Suppressor macrophage treated with lipopolysaccharide for 4 hours (primary cell): Measurements from ENCODE around the gene TAF5L.
"Not testable (repeated sequence)": the region's sequence is repeated elsewhere in the genome, so short reads cannot be mapped to it uniquely, and the experiment has no call there.

Source experiments
- DNase-seq: peaks from one replicate; pipeline ENCODE4 v3.0.0-alpha.2; 2020

TAF5L gene

DNA sequence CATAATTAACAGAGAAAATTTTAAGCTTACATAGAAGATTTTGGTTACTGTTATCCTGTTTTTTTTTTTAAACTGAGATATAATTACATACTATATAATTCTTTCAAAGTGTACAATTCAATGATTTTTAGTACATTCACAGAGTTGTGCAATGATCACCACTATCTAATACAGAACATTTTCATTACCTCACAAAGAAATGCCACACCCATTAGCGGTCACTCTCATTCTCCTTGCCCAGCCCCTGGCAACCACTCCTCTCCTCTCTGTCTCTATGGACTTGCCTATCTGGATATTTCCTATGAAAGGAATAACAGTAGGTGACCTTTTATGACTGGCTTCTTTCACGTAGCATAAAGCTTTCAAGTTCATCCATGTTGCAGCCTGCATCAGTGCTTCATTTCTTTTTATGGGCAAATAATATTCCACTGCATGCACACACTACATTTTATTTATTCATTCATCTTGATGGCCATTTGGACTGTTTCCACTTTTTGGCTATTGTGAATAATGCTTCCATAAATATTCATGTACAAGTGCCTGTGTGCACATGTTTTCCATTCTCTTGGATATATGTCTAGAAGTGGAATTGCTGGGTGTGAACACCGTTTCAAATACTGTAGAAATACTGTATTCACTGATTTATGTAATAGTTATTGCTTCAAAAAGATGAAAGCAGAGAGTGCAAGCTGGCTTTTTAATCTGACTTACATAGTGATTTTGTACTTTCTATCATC is 26.5 kb downstream of the TAF5L start:
- DNase-seq = no peak

DNA sequence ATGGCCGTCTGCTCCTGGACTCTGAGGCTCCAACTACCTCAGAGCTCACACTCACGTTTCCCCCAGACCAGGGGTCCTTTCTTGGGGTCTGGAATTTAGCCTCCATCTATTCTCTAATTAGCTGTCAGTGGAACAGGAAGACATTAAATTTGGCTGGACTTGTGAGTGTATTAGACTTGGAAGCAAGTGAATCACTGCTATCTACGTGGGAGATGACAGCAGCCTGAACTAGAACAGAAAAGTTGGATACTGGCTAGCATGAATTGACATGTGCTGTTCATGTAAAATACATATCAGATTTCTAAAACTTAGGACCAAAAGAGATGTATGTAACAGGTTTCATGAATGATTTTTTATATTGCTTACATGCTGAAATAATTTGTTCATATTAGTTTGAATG is 28.0 kb downstream of the TAF5L start:
- DNase-seq = no peak

- DNase-seq = peak; percentile 22
Measured at GRCh38 chr1:229596925-229597699, 28.8 kb downstream of the TAF5L start.

DNA sequence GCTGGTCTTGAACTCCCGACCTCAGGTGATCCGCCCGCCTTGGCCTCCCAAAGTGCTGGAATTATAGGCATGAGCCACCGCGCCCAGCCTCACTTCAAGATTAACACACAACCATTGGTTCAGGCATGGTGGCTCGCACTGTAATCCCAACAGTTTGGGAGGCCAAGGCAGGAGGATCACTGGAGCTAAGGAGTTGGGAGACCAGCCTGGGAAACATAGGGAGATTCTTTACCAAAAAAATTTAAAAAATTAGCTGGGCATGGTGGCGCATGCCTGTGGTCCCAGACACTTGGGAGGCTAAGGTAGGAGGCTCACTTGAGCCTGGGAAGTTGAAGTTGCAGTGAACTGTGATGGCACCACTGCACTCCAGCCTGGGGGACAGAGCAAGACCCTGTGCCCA is 30.0 kb downstream of the TAF5L start:
- DNase-seq = not testable (repeated sequence)

GRCh38 chr1:229594227-229595008 is 31.5 kb downstream of the TAF5L start:
- DNase-seq = no peak

- DNase-seq = no peak
Measured at GRCh38 chr1:229593800-229594199, 32.1 kb downstream of the TAF5L start.

DNA sequence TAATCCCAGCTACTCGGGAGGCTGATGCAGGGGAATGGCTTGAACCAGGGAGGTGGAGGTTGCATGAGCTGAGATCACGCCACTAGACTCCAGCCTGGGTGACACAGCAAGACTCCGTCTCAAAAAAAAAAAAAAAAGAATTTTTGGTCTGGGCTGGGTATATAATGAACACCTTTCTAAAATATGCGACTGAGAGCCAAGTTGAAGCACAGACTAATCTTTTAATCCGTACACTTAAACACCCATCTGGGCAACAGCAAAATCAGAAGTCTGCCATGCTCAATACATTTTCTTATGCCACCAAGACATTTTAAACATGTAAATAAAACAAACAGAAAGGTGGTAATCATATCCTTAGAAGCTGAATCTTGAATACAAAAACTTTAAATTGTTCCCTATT is 35.8 kb downstream of the TAF5L start:
- DNase-seq = no peak

DNA sequence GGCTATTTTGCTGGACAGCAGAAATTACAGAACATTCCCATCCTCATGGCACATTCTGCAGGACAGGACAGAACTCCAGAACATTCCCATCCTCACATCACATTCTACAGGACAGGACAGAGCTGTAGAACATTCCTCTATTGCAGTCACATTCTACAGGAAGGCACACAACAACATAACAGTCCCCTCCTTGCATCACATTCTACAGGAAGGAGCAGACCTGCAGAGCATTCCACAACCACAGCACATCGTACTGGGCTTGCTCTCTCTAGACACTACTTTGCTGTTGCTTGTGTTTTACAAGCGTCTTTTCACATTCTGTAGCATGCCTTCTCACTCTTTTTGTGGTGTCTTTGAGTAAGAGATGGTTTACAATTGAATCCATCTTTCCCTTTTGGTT is 40.6 kb downstream of the TAF5L start:
- DNase-seq = no peak

DNA sequence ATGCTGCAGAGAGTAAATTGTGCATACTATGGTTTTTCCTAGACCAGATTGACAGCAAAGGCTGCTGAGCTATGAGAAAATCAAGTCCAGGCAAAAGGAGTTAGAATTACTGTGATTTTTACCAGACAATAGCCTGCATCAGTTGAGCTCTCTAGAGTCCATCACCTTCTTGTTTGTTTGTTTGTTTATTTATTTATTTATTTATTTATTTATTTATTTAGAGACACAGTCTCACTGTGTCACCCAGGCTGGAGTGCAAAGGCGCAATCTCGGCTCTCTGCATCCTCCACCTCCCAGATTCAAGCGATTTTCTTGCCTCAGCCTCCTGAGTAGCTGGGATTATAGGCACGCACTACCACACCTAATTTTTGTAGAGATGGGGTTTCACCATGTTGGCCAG is 43.2 kb downstream of the TAF5L start:
- DNase-seq = no peak

- DNase-seq = peak; percentile 48
Measured at GRCh38 chr1:229582011-229582694, 43.8 kb downstream of the TAF5L start.

DNA sequence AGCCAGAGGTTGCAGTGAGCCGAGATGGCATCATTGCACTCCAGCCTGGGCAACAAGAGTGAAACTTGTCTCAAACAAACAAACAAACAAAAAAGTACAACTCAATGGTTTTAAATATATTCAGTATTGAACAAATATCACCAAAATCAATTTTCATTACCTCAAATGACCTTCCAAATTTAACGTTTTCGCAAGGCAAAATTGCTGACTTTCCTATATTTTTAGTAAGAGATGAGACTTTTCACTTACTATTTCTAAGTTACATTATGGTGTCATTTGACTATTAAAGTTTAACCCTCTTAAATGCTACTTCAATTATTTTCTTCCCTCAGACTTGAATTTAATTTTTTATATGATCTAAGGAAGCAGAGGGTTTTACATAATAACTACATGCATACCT is 44.4 kb downstream of the TAF5L start:
- DNase-seq = no peak

GRCh38 chr1:229579059-229579673 is 46.8 kb downstream of the TAF5L start:
- DNase-seq = peak; percentile 82

DNA sequence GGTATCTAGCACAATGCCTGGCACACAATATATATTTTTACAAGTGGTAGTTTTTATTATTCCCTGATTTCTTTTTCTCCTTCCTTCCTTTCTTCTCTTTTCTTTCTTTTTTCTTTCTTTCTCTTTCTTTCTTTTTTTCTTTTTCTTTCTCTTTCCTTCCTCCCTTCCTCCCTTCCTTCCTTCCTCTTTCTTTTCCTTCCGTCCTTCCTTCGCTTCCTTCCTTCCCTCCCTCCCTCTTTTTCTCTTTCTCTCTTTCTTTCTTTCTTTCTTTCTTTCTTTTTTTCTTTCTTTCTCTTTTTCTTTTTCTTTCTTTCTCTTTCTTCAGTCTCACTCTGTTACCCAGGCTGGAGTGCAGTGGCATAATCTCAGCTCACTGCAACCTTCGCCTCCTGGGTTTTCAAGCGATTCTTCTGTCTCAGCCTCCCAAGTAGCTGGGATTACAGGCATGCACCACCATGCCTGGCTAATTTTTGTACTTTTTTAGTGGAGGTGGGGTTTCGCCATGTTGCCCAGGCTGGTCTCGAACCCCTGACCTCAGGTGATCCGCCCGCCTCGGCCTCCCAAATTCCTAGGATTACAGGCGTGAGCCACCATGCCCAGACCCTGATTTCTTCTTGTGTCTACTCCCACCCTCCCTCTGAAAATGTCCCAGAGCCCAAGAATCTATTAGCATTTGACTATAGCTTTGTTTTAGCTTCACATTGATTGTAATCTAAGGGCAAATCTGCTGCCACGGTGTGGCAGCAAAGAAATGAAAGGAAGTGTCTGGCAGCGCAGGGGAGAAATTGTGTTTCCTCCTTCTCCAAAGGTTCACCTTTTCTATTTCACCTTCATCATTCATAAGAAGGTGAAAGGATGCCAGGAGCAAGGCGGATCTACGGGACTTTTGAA is 47.5 kb downstream of the TAF5L start:
- no peak for DNase-seq

DNA sequence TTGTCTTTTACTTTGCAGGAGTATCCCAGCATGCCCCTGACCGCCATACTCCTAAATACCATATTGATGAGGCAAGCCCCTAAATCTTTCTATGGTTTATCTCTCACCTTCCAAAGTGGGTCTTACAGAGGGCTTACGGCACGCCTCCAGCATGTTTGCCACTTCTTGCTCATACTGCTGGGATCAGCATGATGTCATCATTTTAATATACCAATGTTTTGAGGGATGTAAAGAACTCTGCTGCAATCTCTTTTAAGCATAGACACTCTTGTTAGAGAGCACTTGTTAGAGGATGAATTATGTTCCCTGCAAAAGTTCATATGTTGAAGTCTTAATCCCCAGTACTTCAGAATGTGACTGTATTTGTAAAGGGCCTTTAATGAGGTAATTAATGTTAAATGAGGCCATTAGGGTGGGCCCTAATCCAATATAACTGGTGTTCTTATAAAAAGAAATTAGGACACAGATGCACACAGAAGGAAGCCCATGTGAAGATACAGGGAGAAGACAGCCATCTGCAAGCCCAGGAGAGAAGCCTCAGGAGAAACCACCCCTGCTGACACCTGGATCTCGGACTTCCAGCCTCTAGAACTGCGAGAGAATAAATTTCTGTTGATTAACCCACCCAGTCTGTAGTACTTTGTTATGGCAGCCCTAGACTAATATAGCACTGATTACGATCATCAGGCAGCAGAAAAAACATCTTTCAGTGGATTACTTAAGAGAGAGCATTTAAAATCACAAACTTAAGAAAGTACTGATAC is 51.1 kb downstream of the TAF5L start:
- DNase-seq = no peak

- DNase-seq = peak; percentile 32
Measured at GRCh38 chr1:229572286-229572685, 53.6 kb downstream of the TAF5L start.

DNA sequence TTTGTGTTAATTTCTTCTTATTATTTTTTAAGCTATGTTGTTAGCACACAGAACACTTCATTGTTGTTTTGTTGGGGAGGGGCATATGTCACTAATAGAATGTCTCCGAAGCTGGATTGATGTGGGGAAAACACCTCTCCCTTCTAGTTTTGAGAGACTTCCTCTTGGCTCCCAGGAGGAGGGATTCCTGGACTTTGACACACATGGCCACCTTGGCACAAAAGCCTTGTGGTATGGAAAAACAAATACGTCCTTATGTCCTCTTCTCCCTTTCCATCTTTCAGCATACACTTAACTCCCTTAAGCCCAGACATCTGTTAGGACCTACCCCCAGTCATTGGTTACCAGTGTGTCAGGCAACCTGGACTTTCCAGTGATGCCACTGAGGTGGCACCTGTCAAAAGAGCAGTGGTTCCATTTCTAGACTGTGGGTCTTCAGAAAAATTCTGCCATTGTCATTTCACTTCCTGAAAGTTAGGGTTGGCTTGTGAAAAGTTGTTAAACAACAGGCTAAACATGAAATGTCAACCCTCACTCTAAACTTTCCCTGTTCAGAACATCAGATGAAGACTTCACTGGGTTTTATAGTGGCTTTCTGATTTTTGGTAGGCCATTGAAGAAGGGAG is 54.9 kb downstream of the TAF5L start:
- no peak for DNase-seq

- no peak for DNase-seq
Measured at GRCh38 chr1:229570305-229570704, 55.6 kb downstream of the TAF5L start.

- DNase-seq = peak; percentile 21
Measured at GRCh38 chr1:229567109-229567868, 58.6 kb downstream of the TAF5L start.

DNA sequence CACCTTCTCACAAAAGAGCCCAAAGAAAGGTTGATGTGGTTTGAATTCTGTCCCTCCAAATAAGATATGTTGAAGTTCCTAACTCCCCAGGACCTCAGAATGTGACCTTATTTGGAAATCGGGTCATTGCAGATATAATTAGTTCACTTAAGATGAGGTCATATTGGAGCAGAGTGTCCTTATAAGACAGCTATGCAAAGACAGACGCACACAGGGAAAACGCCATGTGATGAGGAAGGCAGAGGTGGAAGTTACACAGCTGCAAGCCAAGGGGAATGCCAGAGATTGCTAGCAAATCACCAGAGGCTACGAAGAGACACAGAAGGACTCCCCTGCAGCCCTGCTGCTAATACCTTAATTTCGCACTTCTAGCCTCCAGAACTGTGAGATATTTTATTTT is 62.2 kb downstream of the TAF5L start:
- peak; percentile 92 for DNase-seq
